OCI-LY1 (cell line): ENCODE results near the gene TPM2.

Experiments used
- EZH2 ChIP-seq: fragments of 200-600 bp; sonication (generic), shearing (Covaris generic); IDR thresholded peaks from 2 replicates; pipeline ENCODE4 v1.8.0; 2017; ENCODE audit warnings: borderline replicate concordance, mixed run types, mild to moderate bottlenecking, antibody characterized with exemption, low read length, moderate library complexity, mixed read lengths
- TF ChIP-seq, protein P1 (sequence below): fragments of 200-600 bp; sonication (generic), shearing (Covaris generic); IDR thresholded peaks from 2 replicates; pipeline ENCODE4 v1.5.1; 2017; ENCODE audit warnings: mild to moderate bottlenecking, antibody characterized with exemption, low read length, moderate library complexity, mixed read lengths

DNA sequence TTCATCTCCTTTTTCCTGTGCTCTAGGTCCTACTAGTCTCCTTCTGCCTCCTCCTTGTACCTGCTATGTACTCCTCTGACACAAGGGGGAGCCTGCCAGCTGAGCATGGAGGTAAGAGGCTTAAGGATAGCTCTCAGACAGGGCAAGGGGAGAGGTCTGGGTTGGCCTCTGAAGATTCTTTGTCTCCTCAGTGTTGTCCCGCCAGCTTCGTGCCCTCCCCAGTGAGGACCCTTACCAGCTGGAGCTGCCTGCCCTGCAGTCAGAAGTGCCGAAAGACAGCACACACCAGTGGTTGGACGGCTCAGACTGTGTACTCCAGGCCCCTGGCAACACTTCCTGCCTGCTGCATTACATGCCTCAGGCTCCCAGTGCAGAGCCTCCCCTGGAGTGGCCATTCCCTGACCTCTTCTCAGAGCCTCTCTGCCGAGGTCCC lies 46.5 kb upstream of the TPM2 start:
- TF ChIP-seq, protein P1, sequence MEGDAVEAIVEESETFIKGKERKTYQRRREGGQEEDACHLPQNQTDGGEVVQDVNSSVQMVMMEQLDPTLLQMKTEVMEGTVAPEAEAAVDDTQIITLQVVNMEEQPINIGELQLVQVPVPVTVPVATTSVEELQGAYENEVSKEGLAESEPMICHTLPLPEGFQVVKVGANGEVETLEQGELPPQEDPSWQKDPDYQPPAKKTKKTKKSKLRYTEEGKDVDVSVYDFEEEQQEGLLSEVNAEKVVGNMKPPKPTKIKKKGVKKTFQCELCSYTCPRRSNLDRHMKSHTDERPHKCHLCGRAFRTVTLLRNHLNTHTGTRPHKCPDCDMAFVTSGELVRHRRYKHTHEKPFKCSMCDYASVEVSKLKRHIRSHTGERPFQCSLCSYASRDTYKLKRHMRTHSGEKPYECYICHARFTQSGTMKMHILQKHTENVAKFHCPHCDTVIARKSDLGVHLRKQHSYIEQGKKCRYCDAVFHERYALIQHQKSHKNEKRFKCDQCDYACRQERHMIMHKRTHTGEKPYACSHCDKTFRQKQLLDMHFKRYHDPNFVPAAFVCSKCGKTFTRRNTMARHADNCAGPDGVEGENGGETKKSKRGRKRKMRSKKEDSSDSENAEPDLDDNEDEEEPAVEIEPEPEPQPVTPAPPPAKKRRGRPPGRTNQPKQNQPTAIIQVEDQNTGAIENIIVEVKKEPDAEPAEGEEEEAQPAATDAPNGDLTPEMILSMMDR, result peak; percentile 89
- TF ChIP-seq EZH2, result no peak
